T-helper 1 cell treated with Interleukin-12 subunit alpha and Interleukin-12 subunit beta and Interleukin-4 antibody, amounts not matched to agents 30 μg/mL and 1 μg/mL, for 36 hours (primary cell): ENCODE measurements around the gene PTPN11.
"Not testable (repeated sequence)": the region's sequence is repeated elsewhere in the genome, so short reads cannot be mapped to it uniquely, and the experiment has no call there.

Source experiments
- H3K27ac Mint-ChIP-seq: one replicate; pipeline ENCODE4 v1.8.0; 2021; ENCODE audit warnings: mild to moderate bottlenecking, mixed read lengths
- H3K27me3 Mint-ChIP-seq: one replicate; pipeline ENCODE4 v1.8.0; 2021; ENCODE audit warnings: low read depth, mixed read lengths
- H3K36me3 Mint-ChIP-seq: one replicate; pipeline ENCODE4 v1.8.0; 2021; ENCODE audit warnings: low read depth, mixed read lengths
- H3K4me1 Mint-ChIP-seq: one replicate; pipeline ENCODE4 v1.8.0; 2021; ENCODE audit warnings: low read depth, mixed read lengths
- H3K4me3 Mint-ChIP-seq: one replicate; pipeline ENCODE4 v1.8.0; 2021; ENCODE audit warnings: mild to moderate bottlenecking, moderate library complexity, mixed read lengths
- H3K9me3 Mint-ChIP-seq: one replicate; pipeline ENCODE4 v1.8.0; 2021; ENCODE audit warnings: mixed read lengths

Gene PTPN11

GRCh38 chr12:112456029-112456428, 37.3 kb downstream of the PTPN11 start:
- Mint-ChIP-seq H3K4me3 (no peak overlapping the region), H3K27me3 (no peaks in the 10 kb centered on the region), H3K27ac (no peak overlapping the region), H3K4me1 (no peaks in the 10 kb centered on the region), H3K9me3 (no peaks in the 10 kb centered on the region), H3K36me3 (peaks cover 37% of the 10 kb centered on the region)

- H3K4me3 Mint-ChIP-seq: not testable (repeated sequence)
- H3K36me3 Mint-ChIP-seq: peaks cover 35% of the 10 kb centered on the region
These were observed 38.4 kb downstream of the PTPN11 start for GRCh38 chr12:112457142-112457541.

GRCh38 chr12:112458330-112458729, 39.6 kb downstream of the PTPN11 start:
- H3K27me3 Mint-ChIP-seq: no peaks in the 10 kb centered on the region
- peaks cover 34% of the 10 kb centered on the region for H3K36me3 Mint-ChIP-seq
- no peak overlapping the region for H3K4me3 Mint-ChIP-seq

More at GRCh38 chr12:112457142-112457541, 38.4 kb downstream of the PTPN11 start:
- H3K27me3 Mint-ChIP-seq, H3K4me1 Mint-ChIP-seq, H3K9me3 Mint-ChIP-seq, H3K27ac Mint-ChIP-seq: not testable (repeated sequence)

GRCh38 chr12:112458751-112459150, 40.0 kb downstream of the PTPN11 start:
- no peaks in the 10 kb centered on the region for H3K9me3 Mint-ChIP-seq
- no peaks in the 10 kb centered on the region for H3K4me1 Mint-ChIP-seq
- H3K27ac Mint-ChIP-seq: no peak overlapping the region
- no peaks in the 10 kb centered on the region for H3K27me3 Mint-ChIP-seq
- peaks cover 34% of the 10 kb centered on the region for H3K36me3 Mint-ChIP-seq
- no peak overlapping the region for H3K4me3 Mint-ChIP-seq

More at GRCh38 chr12:112458330-112458729, 39.6 kb downstream of the PTPN11 start:
- Mint-ChIP-seq H3K27ac (no peak overlapping the region), H3K4me1 (no peaks in the 10 kb centered on the region), H3K9me3 (no peaks in the 10 kb centered on the region)

DNA sequence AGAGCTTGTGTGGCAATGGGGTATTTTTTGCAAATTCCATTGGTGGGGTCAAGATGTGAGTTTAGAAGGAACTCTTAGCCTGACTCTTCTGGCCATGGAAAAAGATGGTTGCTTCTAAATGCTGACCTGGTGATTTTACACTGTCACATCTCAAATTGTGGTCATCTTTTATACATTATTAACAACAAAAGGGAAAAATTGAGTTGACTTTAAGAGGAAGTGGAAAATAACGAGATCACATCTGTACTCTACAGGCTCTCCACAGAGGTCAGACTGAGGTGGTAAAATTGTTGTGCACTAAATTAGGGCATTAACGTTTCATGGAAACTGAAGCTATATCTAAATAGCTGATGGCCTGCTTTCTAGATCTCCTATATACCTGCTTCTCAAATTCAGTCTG, 44.7 kb downstream of the PTPN11 start:
- H3K36me3 Mint-ChIP-seq: peaks cover 21% of the 10 kb centered on the region
- H3K27me3 Mint-ChIP-seq: no peaks in the 10 kb centered on the region
- H3K4me1 Mint-ChIP-seq: no peaks in the 10 kb centered on the region
- no peak overlapping the region for H3K4me3 Mint-ChIP-seq
- no peaks in the 10 kb centered on the region for H3K9me3 Mint-ChIP-seq
- no peak overlapping the region for H3K27ac Mint-ChIP-seq

DNA sequence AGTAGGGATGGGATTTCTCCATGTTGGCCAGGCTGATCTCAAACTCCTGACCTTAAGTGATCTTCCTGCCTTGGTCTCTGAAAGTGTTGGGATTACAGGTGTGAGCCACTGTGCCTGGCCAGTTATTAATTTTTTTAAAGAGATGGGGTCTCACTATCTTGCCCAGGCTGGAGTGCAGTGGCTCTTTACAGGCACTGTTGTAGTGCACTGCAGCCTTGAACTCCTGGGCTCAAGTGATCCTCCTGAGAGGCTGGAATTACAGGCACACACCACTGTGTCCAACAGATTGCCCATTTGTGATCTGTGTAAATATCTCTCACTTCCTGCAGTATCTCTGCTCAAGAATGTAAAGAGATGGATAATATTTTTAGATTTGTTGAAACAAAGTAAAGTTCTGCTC, 45.9 kb downstream of the PTPN11 start:
- H3K36me3 Mint-ChIP-seq: peaks cover 17% of the 10 kb centered on the region
- no peaks in the 10 kb centered on the region for H3K27me3 Mint-ChIP-seq
- H3K27ac Mint-ChIP-seq: no peak overlapping the region
- H3K4me3 Mint-ChIP-seq: no peak overlapping the region
- H3K9me3 Mint-ChIP-seq: no peaks in the 10 kb centered on the region
- H3K4me1 Mint-ChIP-seq: no peaks in the 10 kb centered on the region

GRCh38 chr12:112466011-112466422, 47.3 kb downstream of the PTPN11 start:
- H3K27ac Mint-ChIP-seq: no peak overlapping the region
- H3K36me3 Mint-ChIP-seq: peaks cover 17% of the 10 kb centered on the region
- peaks cover 1% of the 10 kb centered on the region for H3K4me1 Mint-ChIP-seq
- H3K4me3 Mint-ChIP-seq: no peak overlapping the region
- no peaks in the 10 kb centered on the region for H3K9me3 Mint-ChIP-seq
- H3K27me3 Mint-ChIP-seq: no peaks in the 10 kb centered on the region

GRCh38 chr12:112466835-112467234, 48.1 kb downstream of the PTPN11 start:
- no peak overlapping the region for H3K4me3 Mint-ChIP-seq
- peaks cover 18% of the 10 kb centered on the region for H3K36me3 Mint-ChIP-seq
- H3K4me1 Mint-ChIP-seq: peaks cover 1% of the 10 kb centered on the region
- no peaks in the 10 kb centered on the region for H3K27me3 Mint-ChIP-seq
- H3K9me3 Mint-ChIP-seq: no peaks in the 10 kb centered on the region
- no peak overlapping the region for H3K27ac Mint-ChIP-seq

DNA sequence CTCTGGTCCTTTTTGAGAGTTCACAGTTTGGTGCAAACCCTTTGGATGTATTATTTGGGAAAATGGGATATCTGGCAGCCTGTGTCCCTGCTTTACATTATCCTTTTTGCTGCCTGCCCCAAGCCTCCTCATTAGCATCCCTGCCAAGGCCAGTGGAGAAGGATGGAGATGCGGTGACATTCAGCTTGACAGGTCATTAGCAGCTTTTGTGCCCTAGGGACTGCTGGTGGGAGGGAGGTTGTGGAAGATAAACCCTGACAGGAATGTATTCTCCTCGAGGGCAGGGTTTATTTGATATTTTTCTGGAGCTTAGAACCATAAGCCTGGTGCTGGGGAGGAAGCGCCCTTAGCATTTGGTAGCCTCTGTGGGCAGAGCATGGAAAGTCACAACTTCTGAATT, 49.3 kb downstream of the PTPN11 start:
- peaks cover 22% of the 10 kb centered on the region for H3K36me3 Mint-ChIP-seq
- no peak overlapping the region for H3K27ac Mint-ChIP-seq
- H3K4me1 Mint-ChIP-seq: peaks cover 1% of the 10 kb centered on the region
- no peak overlapping the region for H3K4me3 Mint-ChIP-seq
- no peaks in the 10 kb centered on the region for H3K9me3 Mint-ChIP-seq
- no peaks in the 10 kb centered on the region for H3K27me3 Mint-ChIP-seq

- Mint-ChIP-seq H3K9me3 (no peaks in the 10 kb centered on the region), H3K4me3 (no peak overlapping the region), H3K27ac (no peak overlapping the region), H3K36me3 (peaks cover 30% of the 10 kb centered on the region), H3K4me1 (peaks cover 1% of the 10 kb centered on the region), H3K27me3 (no peaks in the 10 kb centered on the region)
These were observed 54.3 kb downstream of the PTPN11 start for GRCh38 chr12:112473056-112473455.

DNA sequence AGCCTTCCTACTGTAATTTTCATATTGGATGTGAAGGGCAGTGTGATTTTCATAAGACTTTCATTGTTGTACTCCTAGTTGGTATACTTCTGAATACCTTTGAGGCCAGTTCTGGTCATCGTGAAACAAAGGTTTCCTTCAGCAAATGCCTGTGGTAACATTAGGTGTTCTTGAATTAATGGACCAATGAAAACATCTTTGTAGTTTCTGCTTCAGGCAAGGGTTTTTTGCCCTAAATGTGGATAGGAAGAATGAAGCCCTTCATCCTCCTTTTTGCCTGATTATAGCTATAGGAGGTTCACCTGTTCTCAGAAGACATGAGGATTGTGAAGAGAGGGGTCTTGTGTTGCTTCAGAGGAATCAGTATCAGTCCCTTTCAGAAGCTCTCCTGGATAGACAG, 60.7 kb downstream of the PTPN11 start:
- Mint-ChIP-seq H3K9me3 (no peaks in the 10 kb centered on the region), H3K36me3 (peaks cover 63% of the 10 kb centered on the region)

DNA sequence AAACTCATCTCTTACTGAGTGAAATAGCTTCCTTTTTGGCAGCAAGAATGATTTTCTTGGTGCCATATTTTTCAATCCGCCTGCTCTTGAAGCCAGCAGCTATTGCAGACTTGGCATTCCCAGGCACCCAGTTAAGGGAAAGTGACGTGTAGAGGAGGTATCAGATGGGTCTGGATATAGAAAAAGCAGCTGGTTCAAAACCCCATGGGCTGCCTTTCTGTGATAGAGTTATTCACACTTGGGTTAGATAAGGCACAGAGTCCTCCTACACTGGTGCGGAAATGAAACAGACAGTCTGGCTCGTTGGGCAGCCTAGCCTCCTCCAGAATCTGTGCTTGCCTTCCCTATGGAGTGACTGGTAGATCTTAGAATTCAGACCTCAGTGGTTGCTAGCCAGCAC, 62.2 kb downstream of the PTPN11 start:
- H3K27ac Mint-ChIP-seq: no peak overlapping the region
- H3K4me3 Mint-ChIP-seq: no peak overlapping the region
- peaks cover 66% of the 10 kb centered on the region for H3K36me3 Mint-ChIP-seq
- no peaks in the 10 kb centered on the region for H3K4me1 Mint-ChIP-seq
- H3K27me3 Mint-ChIP-seq: no peaks in the 10 kb centered on the region
- H3K9me3 Mint-ChIP-seq: no peaks in the 10 kb centered on the region

More for the DNA sequence above, 60.7 kb downstream of the PTPN11 start:
- Mint-ChIP-seq H3K27me3 (no peaks in the 10 kb centered on the region), H3K4me1 (no peaks in the 10 kb centered on the region), H3K4me3 (no peak overlapping the region), H3K27ac (no peak overlapping the region)

DNA sequence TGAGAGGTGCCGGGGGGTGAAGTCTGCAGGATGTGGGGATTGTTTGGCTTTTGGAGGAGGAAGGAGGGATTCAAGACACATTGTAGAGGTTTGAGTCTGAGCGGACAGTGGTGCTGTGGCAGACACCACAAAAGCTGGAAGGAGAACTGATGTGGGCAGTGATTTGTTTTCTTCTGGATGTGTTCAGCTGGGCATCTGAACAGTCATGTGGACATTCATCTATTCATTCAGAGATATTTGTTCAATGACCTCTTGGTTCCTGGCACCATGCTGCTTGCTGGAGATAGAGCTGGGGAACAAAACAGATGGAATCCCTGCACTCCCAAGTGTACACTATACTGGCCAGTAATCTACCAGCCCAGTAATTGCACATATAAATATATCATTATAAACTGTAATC, 64.0 kb downstream of the PTPN11 start:
- Mint-ChIP-seq H3K9me3 (no peaks in the 10 kb centered on the region), H3K4me1 (no peaks in the 10 kb centered on the region), H3K27ac (no peak overlapping the region), H3K4me3 (no peak overlapping the region), H3K27me3 (no peaks in the 10 kb centered on the region), H3K36me3 (peaks cover 66% of the 10 kb centered on the region)

- no peak overlapping the region for H3K27ac Mint-ChIP-seq
- H3K27me3 Mint-ChIP-seq: no peaks in the 10 kb centered on the region
These were observed 67.6 kb downstream of the PTPN11 start for GRCh38 chr12:112486361-112486760.

DNA sequence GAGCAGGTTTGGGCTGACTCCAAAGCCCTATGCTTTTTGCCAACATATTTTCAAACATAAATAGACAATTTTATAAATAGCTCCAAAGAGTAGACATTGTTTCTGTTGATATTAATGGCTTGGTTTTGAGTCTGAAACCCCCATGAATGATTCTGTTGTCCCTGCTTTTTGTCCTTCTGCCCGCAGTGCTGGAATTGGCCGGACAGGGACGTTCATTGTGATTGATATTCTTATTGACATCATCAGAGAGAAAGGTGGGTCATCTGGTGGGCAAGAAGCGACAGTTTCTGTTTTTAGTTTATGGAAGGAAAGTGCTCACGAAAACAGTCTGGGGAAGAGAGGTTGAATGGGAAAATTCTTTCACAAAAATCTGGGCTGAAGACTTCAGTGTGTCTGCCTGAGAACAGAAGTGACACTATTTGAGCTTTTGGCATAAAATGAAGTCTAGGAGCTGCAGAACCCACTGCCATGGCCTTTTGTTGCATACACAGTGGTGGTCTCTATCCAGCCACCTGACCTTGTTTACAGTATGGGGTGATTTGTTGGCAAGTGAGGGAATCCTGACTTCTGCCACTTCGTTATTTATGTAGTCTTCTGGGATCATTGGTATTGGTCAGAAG, 69.6 kb downstream of the PTPN11 start:
- H3K4me1 Mint-ChIP-seq: no peaks in the 10 kb centered on the region
- H3K27me3 Mint-ChIP-seq: no peaks in the 10 kb centered on the region
- no peaks in the 10 kb centered on the region for H3K9me3 Mint-ChIP-seq
- no peak overlapping the region for H3K27ac Mint-ChIP-seq
- H3K36me3 Mint-ChIP-seq: peaks cover 56% of the 10 kb centered on the region
- no peak overlapping the region for H3K4me3 Mint-ChIP-seq

More at GRCh38 chr12:112486361-112486760, 67.6 kb downstream of the PTPN11 start:
- Mint-ChIP-seq H3K4me3 (no peak overlapping the region), H3K36me3 (peaks cover 57% of the 10 kb centered on the region), H3K9me3 (no peaks in the 10 kb centered on the region), H3K4me1 (no peaks in the 10 kb centered on the region)

GRCh38 chr12:112489456-112489855, 70.7 kb downstream of the PTPN11 start:
- Mint-ChIP-seq H3K9me3 (no peaks in the 10 kb centered on the region), H3K27me3 (no peaks in the 10 kb centered on the region), H3K27ac (no peak overlapping the region), H3K4me1 (peaks cover 3% of the 10 kb centered on the region), H3K36me3 (peaks cover 55% of the 10 kb centered on the region), H3K4me3 (no peak overlapping the region)
